Uterus (tissue), 4 donors: ENCODE measurements around the gene SPATS2L. TPM values are rescaled to one million over a fixed set of nuclear protein-coding genes. Genes with fewer than 3 reads are reported as not detected.
A peak's percentile ranks its signal among the peaks of the same experiment; 100 is the strongest.
"Not testable (repeated sequence)": the region's sequence is repeated elsewhere in the genome, so short reads cannot be mapped to it uniquely, and the experiment has no call there.

Experiments used
- DNase-seq, 2 donors: peaks; one replicate each; pipeline ENCODE4 v3.0.0-alpha.2; 2019 to 2020
- H3K27ac ChIP-seq, 2 donors: fragments of 200-600 bp; sonication (generic); 1 replicate in 1 of 2; 2 replicates in 1 of 2; pipeline ENCODE4 v1.5.1; 2016 to 2018
- H3K27me3 ChIP-seq, 2 donors: fragments of 200-600 bp; sonication (generic); one replicate each; pipeline ENCODE4 v1.5.1; 2018 to 2019; ENCODE audit warnings: control low read depth in 1 of 2
- H3K36me3 ChIP-seq, 2 donors: fragments of 200-600 bp; sonication (generic); one replicate each; pipeline ENCODE4 v1.5.1; 2019; ENCODE audit warnings: control low read depth in 1 of 2
- H3K4me1 ChIP-seq, 2 donors: fragments of 200-600 bp; sonication (generic); one replicate each; pipeline ENCODE4 v1.5.1; 2018 to 2019; ENCODE audit warnings: control low read depth in 1 of 2
- H3K4me3 ChIP-seq, 2 donors: fragments of 200-600 bp; sonication (generic); 1 replicate in 1 of 2; 2 replicates in 1 of 2; pipeline ENCODE4 v1.5.1; 2018 to 2019; ENCODE audit warnings: mild to moderate bottlenecking in 1 of 2
- H3K9me3 ChIP-seq, 2 donors: fragments of 200-600 bp; sonication (generic); one replicate each; pipeline ENCODE4 v1.5.1; 2019; ENCODE audit warnings: control low read depth in 1 of 2
- POLR2A ChIP-seq, 2 donors: fragments of 450-650 bp; IDR thresholded peaks; one replicate each; pipeline ENCODE4 v1.6.1; 2016; ENCODE audit warnings: antibody characterized with exemption in 2 of 2, mild to moderate bottlenecking in 1 of 2, moderate library complexity in 1 of 2
- intact Hi-C: fragments of 100-400 bp; cut with DNase I; formaldehyde crosslinking; loops from one replicate; pipeline ENCODE4 v1.15.1; 2023; ENCODE audit warnings: low total_unique reads
- total RNA-seq, 4 donors: library from RNA; depleted of rRNA in 3 of 4; stranded (reverse); fragments of >200 nt in 3 of 4; gene quantifications; one replicate each; pipeline versions ENCODE4 v1.1.0 to v1.2.4, GENCODE V29; 2014 to 2023
- TF ChIP-seq, protein P1 (sequence below), 4 experiments: fragments of 200-600 bp in 2 of 4; fragments of 450-650 bp in 2 of 4; sonication (generic) in 2 of 4; IDR thresholded peaks; one replicate each; pipeline ENCODE4 v1.5.1; 2016 to 2019; ENCODE audit warnings: antibody characterized with exemption in 4 of 4, mild to moderate bottlenecking in 2 of 4, moderate library complexity in 1 of 4
- donor health status: DM: yes; HTN: yes; CAD: no.

Gene SPATS2L
- total RNA-seq, 4 donors from 2014 or later = 20.6 to 99.3 (median 73.1) TPM

DNA sequence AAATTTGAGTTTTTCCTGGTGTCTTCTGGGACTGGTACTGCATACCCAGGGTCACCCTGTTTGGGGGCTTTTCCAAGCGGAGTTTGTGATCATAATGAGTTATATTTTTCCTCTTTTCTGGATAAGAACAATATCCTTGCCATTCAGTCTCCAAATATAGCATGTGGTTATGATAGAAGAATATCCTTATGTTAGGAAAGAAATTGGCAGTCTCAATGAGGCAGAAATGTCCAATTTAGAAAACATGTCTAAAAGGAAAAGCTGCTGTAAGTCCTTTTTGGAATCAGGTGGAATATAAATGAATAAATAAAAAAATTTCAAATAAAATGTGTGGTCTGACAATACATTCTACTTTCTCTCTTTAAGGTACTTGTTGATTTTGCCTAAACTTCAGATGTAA lies 36.2 kb downstream of the SPATS2L start:
- DNase-seq = no peak
- H3K27me3 ChIP-seq = no peaks in the 10 kb centered on the region
- H3K36me3 ChIP-seq = no peaks in the 10 kb centered on the region
- no peak for TF ChIP-seq POLR2A (IDR thresholded peaks at IDR 0.05)
- TF ChIP-seq, protein P1, sequence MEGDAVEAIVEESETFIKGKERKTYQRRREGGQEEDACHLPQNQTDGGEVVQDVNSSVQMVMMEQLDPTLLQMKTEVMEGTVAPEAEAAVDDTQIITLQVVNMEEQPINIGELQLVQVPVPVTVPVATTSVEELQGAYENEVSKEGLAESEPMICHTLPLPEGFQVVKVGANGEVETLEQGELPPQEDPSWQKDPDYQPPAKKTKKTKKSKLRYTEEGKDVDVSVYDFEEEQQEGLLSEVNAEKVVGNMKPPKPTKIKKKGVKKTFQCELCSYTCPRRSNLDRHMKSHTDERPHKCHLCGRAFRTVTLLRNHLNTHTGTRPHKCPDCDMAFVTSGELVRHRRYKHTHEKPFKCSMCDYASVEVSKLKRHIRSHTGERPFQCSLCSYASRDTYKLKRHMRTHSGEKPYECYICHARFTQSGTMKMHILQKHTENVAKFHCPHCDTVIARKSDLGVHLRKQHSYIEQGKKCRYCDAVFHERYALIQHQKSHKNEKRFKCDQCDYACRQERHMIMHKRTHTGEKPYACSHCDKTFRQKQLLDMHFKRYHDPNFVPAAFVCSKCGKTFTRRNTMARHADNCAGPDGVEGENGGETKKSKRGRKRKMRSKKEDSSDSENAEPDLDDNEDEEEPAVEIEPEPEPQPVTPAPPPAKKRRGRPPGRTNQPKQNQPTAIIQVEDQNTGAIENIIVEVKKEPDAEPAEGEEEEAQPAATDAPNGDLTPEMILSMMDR (IDR thresholded peaks at IDR 0.05) = no peak
- no peak overlapping the region for H3K4me3 ChIP-seq
- no peaks in the 10 kb centered on the region for H3K9me3 ChIP-seq
- intact Hi-C loops = no loop called here
- H3K27ac ChIP-seq = no peak overlapping the region
- peaks cover 0 to 5% of the 10 kb centered on the region in 2 donors for H3K4me1 ChIP-seq

DNA sequence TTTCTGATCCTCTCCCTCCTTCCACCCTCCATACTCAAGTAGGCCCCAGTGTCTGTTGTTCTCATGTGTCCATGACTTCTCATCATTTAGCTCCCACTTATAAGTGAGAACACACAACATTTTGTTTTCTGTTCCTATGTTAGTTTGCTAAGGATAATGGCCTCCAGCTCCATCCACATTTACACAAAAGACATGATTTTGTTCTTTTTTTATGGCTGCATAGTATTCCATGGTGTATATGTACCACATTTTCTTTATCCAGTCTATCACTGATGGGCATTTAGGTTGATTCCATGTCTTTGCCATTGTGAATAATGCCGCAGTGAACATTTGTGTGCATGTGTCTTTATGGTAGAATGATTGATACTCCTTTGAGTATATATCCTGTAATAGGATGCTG lies 37.7 kb downstream of the SPATS2L start:
- H3K27ac ChIP-seq, H3K36me3 ChIP-seq, H3K9me3 ChIP-seq, H3K4me1 ChIP-seq, H3K27me3 ChIP-seq, DNase-seq, intact Hi-C loops, H3K4me3 ChIP-seq: not testable (repeated sequence)

DNA sequence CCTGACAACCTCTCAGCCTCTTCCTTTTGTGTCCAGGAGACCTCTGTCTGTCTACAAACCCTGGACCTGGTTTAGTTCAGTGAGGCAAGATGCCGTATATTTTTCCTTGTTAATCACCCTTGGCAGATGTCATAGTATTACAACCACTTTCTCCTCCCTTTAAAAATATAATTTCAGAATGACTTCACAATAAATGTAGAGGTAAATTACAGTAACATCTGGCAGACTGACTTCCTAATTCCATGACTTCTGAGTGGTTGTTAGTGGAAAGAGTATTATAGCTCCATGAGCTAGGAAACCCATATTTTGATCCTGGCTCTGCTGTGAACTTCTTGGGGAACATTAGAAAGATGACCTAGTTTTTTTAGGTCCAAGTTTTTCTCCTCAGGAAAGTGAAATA lies 39.5 kb downstream of the SPATS2L start:
- no peak for DNase-seq
- Histone ChIP-seq H3K27ac (peak overlapping the region in 1 of 2 donors; percentile 22), H3K4me3 (no peak overlapping the region), H3K9me3 (no peaks in the 10 kb centered on the region), H3K36me3 (no peaks in the 10 kb centered on the region), H3K27me3 (no peaks in the 10 kb centered on the region), H3K4me1 (peaks cover 5 to 7% of the 10 kb centered on the region in 2 donors)
- TF ChIP-seq, protein P1 (IDR thresholded peaks at IDR 0.05) = no peak
- TF ChIP-seq POLR2A (IDR thresholded peaks at IDR 0.05) = no peak
- intact Hi-C loops = no loop called here

DNA sequence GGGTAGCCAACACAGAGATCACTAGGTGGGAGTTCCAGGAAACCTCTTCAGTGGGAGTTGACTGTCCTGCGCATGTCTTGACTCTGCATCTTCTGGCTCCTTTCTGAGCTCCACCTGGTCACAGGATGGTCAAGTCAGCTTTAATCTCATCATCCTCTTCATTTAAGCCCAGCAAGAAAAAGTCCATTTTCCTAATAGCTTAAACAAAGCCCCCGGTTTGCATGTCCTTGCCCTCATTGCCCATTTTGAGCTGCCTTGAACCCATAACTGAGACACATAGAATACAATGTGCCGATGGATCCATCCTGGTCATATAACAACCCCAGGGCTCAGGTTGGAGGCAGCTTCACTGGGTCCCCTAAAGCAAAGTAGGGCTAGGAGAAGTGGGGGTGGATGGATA lies 40.8 kb downstream of the SPATS2L start:
- no peak for DNase-seq
- no peak for TF ChIP-seq POLR2A (IDR thresholded peaks at IDR 0.05)
- TF ChIP-seq, protein P1 (IDR thresholded peaks at IDR 0.05) = no peak
- H3K27ac ChIP-seq = no peak overlapping the region
- no peaks in the 10 kb centered on the region for H3K36me3 ChIP-seq
- intact Hi-C loops = no loop called here
- H3K4me3 ChIP-seq = no peak overlapping the region
- peaks cover 7 to 11% of the 10 kb centered on the region in 2 donors for H3K4me1 ChIP-seq
- H3K27me3 ChIP-seq = no peaks in the 10 kb centered on the region
- no peaks in the 10 kb centered on the region for H3K9me3 ChIP-seq

DNA sequence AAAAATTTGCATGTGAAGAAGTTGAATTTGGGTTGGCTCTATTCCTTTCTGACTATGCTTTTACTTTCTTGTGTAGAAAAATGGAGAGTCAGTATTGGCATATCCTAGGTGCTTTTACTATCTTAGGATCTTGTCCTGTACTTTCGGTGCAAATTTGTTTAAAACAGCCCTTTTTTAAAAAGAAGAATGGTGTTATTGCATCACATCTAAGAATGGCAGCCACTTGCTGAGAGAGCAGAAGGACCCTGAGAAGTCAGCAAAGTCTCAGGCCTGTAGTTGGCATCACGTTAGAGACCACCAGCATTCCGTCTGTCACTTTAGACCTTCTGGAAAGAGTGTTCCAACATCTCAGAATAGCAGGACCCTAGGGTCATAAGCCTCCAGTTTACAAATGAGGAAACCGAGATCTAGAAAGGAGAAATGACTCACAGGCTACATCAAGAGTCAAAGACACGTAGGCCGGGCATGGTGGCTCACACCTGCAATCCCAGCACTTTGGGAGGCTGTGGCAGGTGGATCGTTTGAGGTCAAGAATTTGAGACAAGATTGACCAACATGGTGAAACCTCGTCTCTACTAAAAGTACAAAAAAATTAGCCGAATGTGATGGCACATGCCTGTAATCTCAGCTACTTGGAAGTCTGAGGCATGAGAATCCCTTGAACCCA lies 42.5 kb downstream of the SPATS2L start:
- no peaks in the 10 kb centered on the region for H3K27me3 ChIP-seq
- DNase-seq = no peak
- H3K4me1 ChIP-seq = peaks cover 11 to 13% of the 10 kb centered on the region in 2 donors
- H3K27ac ChIP-seq = no peak overlapping the region
- H3K36me3 ChIP-seq = no peaks in the 10 kb centered on the region
- no peak for TF ChIP-seq POLR2A (IDR thresholded peaks at IDR 0.05)
- TF ChIP-seq, protein P1 (IDR thresholded peaks at IDR 0.05) = no peak
- no peak overlapping the region for H3K4me3 ChIP-seq
- no peaks in the 10 kb centered on the region for H3K9me3 ChIP-seq
- intact Hi-C loops = no loop called here

DNA sequence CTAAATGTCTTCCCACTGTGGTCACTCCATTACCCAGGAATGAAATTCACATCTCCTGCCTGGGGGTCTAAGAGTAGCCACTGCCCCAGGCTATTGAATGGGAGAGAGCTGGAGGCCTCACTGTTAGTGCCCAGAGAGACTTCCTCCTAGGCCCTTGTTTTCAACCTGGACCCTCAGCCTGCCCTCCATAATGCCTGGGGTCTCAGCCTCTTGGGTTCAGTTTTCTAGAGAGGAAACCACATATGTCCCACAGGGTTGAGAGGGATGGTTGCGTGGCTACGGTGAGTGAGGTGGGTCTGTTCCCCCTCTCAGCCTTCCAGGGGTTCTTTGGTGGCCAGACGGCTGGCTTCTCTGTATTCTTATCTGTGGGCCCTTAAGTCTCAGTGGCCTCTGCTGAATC lies 43.4 kb downstream of the SPATS2L start:
- peaks cover 11 to 13% of the 10 kb centered on the region in 2 donors for H3K4me1 ChIP-seq

More for the DNA sequence above, 43.4 kb downstream of the SPATS2L start:
- Histone ChIP-seq H3K4me3 (no peak overlapping the region), H3K9me3 (no peaks in the 10 kb centered on the region), H3K36me3 (no peaks in the 10 kb centered on the region), H3K27ac (no peak overlapping the region), H3K27me3 (no peaks in the 10 kb centered on the region)
- no peak for TF ChIP-seq POLR2A (IDR thresholded peaks at IDR 0.05)
- TF ChIP-seq, protein P1 (IDR thresholded peaks at IDR 0.05) = no peak
- intact Hi-C loops = no loop called here
- DNase-seq = no peak
